GM19452 (cell line): ENCODE data around the gene SRGAP2C.
"Not testable (repeated sequence)": the region's sequence is repeated elsewhere in the genome, so short reads cannot be mapped to it uniquely, and the experiment has no call there.

ENCODE experiments used
- ATAC-seq: cut with Tn5 transposase; IDR thresholded peaks from one replicate; pipeline ENCODE4 v1.9.1; 2021; ENCODE audit not compliant: unreplicated experiment

SRGAP2C gene

GRCh38 chr1:121184290-121185127 is at the start of gene SRGAP2C, which contains the start of gene FAM72B:
SRGAP2C (plus strand) TSS chr1:121184975; CDS start chr1:121187447, 2,472 bp downstream.
FAM72B (minus strand) TSS chr1:121184340; CDS start chr1:121183489, 851 bp downstream.
- ATAC-seq = peak; percentile 82

GRCh38 chr1:121140393-121140792 is 44.4 kb upstream of the SRGAP2C start:
- not testable (repeated sequence) for ATAC-seq

GRCh38 chr1:121148489-121149190 is 36.1 kb upstream of the SRGAP2C start:
- ATAC-seq = not testable (repeated sequence)

- not testable (repeated sequence) for ATAC-seq
Observed at GRCh38 chr1:121151294-121151693, 33.5 kb upstream of the SRGAP2C start.

- ATAC-seq = not testable (repeated sequence)
Observed at GRCh38 chr1:121152788-121153187, 32.0 kb upstream of the SRGAP2C start.

- ATAC-seq = not testable (repeated sequence)
Observed at GRCh38 chr1:121154811-121155210, 30.0 kb upstream of the SRGAP2C start.

DNA sequence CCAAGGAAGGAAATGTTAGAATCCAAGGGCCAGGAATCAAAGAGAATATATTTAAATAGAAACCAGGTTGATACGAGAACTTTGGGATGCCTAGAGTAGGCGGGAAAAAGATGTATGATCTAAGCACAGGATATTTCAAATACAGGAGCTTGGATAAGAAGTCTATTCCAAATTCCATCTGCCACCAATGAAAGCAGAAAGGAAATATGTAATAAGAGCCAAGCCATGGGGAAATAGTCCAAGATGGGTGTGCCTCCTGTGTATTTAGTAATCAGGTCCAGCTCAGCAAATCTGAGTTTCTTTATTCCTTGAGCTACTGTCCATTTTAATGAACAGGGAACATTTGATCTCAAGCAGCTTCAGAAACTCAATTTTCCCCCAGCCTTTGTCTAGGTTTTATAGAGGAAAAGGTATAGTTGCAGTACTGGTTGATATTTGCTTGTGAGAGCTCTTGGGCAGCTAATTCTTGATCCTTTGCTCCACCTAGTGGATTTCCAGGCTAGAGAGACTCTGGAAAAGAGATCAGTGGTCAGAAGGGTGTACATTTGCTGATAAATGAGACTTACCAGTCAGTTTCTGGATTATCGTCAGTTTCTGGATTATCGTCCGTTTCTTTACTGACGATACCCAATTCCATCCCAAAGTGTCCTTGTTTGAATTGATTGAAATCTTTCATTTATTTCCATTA is 29.0 kb upstream of the SRGAP2C start:
- ATAC-seq = not testable (repeated sequence)

DNA sequence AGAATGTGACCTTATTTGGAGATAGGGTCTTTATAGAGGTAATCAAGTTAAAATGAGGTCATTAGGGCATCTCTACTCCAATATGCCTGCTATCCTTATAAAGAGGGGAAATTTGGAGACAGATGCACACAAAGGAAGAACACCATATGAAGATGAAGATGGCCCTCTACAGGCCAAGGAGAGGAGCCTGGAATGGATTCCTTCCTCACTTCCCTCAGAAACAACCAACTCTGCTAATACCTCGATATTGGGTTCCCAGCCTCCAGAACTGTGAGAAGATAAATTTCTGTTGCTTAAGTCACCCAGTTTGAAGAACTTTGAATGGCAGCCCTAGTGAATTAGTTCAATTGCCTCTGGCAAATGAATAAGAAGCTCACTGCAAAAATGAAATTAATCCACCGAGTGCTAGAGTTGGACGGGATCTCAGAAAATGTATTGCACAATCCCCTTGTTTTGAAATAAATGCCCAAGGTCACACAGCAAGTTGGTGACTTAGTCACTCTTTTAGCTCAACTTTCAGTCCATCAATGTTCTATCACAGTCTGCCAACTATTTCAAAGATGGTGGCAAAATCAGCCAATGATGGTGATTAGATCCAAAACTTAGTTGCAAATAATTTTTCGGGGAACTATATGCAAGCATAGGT is 27.7 kb upstream of the SRGAP2C start:
- ATAC-seq = not testable (repeated sequence)

GRCh38 chr1:121157609-121158008 is 27.2 kb upstream of the SRGAP2C start:
- ATAC-seq = not testable (repeated sequence)

DNA sequence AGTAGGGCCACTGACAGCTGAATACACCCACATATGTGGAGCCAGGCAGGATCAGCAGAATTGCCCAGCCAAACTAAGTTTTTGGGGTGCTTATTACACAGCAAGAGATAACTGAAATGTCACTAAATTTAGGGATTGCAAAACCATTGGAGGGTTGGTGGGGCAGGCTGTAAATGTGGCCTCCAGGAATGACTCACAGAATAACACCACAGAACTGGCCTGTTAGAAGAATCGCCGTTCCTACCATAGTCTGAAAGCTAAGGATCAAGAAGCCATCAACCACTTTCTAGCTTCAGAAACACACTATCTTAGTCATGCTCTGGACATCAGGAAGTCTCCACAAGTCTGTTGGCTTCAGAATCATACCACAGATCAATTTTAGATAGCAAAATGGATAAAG is 24.7 kb upstream of the SRGAP2C start:
- ATAC-seq = not testable (repeated sequence)

- not testable (repeated sequence) for ATAC-seq
Observed at GRCh38 chr1:121161199-121161901, 23.4 kb upstream of the SRGAP2C start.

GRCh38 chr1:121163850-121164757 is 20.7 kb upstream of the SRGAP2C start:
- not testable (repeated sequence) for ATAC-seq

- ATAC-seq = not testable (repeated sequence)
Observed at GRCh38 chr1:121165296-121165695, 19.5 kb upstream of the SRGAP2C start.

- not testable (repeated sequence) for ATAC-seq
Observed at GRCh38 chr1:121167225-121167738, 17.5 kb upstream of the SRGAP2C start.

DNA sequence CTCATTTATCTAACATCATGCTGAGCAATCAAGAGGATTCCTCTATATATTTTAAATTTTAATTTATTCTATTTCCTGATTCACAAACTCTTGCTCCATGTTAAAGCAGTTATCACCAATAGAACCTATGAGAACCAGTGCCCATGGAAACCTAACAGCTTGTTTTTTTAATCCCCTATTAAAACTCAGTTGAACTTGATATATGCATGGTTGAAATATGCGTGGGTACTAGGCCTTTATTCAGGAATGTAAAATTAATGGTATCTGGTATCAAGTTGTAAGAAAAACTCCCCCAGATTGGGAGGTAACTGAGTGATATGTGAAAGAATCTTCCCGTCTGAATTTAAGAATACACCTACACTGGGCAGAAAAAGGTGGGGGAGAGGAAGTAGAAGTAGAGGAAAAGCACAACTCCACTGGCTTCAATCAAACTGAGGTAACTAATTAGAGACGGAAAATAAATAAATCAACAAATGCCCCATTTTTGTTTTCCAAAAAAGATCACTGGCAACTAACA is 16.6 kb upstream of the SRGAP2C start:
- ATAC-seq = not testable (repeated sequence)

GRCh38 chr1:121176649-121177048 is 8.1 kb upstream of the SRGAP2C start:
- not testable (repeated sequence) for ATAC-seq

DNA sequence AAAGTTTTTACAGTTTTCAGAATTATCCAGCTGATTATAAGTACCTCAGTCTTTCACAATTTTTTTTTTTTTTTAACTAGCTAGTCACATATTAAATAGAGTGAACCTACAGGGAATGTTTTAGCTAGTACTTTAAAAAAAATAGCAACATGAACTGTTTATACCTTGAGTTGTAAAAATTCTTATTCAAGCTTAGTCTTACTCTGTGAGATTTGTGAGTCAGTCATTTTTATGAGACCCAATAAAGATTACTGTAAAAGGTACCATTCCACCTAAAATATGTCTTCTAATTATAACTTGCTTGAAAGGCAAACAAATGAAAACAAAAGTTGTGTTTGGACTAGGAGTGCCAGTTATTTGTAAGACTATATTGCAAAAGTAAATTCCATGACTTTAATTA is 6.6 kb upstream of the SRGAP2C start:
- not testable (repeated sequence) for ATAC-seq

- not testable (repeated sequence) for ATAC-seq
Observed at GRCh38 chr1:121183867-121184266, 908 bp upstream of the SRGAP2C start.
